ENCODE measurements around the gene C6.

DNA sequence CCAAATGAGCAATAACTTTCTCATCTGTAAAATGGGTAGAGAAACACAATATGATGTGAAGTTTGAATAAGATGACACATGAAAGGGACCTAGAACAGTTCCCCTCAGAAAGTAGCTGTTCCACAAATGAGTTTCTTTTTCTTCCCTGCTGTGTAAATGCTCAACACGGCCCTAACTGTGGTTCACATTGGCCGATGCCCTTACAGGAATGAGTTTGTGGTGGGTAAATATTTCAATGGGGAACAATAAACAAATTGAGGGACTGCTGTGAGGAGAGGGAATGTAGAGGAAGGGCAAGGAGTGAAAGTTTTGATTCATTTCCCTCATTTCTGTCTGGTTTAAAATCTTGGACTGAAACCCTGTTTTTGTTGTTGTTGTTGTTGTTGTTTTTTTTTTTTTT, 12.8 kb downstream of the C6 start:
- TF ChIP-seq, protein P1, sequence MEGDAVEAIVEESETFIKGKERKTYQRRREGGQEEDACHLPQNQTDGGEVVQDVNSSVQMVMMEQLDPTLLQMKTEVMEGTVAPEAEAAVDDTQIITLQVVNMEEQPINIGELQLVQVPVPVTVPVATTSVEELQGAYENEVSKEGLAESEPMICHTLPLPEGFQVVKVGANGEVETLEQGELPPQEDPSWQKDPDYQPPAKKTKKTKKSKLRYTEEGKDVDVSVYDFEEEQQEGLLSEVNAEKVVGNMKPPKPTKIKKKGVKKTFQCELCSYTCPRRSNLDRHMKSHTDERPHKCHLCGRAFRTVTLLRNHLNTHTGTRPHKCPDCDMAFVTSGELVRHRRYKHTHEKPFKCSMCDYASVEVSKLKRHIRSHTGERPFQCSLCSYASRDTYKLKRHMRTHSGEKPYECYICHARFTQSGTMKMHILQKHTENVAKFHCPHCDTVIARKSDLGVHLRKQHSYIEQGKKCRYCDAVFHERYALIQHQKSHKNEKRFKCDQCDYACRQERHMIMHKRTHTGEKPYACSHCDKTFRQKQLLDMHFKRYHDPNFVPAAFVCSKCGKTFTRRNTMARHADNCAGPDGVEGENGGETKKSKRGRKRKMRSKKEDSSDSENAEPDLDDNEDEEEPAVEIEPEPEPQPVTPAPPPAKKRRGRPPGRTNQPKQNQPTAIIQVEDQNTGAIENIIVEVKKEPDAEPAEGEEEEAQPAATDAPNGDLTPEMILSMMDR (IDR thresholded peaks at IDR 0.05; ENCODE audit: low read depth, low read length, poor library complexity, severe bottlenecking) = no peak
- TF ChIP-seq EZH2phosphoT487 (IDR thresholded peaks at IDR 0.05; ENCODE audit: borderline replicate concordance, low read length) = no peak

Data from DOHH2 (cell line).